GM21526 (cell line): ENCODE measurements around the gene CCL15.

ENCODE experiments used
- ATAC-seq: cut with Tn5 transposase; IDR thresholded peaks from one replicate; pipeline ENCODE4 v1.9.1; 2021; ENCODE audit warnings: moderate library complexity; ENCODE audit not compliant: unreplicated experiment, low FRiP score

The CCL15 gene

DNA sequence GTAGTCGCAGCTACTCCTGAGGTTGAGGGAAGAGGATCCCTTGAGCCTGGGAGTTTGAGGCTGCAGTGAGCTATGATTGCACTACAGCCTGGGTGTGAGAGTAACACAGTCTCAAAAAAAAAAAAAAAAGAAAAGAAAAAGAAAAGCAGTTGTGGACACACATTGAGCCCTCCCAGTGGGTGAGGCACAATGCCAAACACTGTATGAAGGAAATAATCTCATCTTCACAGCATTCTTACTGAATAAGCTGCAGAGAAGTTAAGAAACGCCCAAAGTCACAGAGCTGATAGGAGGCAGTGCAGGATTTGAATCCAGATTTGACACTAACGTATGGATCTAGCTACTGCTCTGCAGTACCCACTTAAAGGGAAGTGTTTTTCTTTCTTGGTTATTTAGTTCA is 52.0 kb downstream of the CCL15 start:
- ATAC-seq: no peak

DNA sequence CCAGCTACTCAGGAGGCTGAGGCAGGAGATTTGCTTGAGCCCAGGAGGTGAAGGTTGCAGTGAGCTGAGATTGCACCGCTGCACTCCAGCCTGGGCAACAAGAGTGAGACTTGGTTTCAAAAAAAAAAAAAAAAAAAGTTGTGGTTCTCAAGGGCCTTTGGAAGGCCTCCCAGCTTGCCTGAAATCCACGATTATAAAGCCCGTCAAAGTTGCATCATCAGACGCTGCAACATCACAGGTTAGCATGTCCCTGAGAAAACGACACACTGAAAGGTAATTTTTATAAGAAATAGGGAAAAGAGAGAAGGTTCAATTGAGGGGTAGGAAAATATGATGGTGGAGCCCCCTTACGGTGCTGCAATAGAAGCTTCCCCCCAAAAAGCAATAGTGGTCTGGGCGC is 53.3 kb downstream of the CCL15 start:
- no peak for ATAC-seq
